Esophagus muscularis mucosa (tissue), 4 donors: Measurements from ENCODE around the gene LRRFIP2. TPM values are rescaled to one million over a fixed set of nuclear protein-coding genes. Genes with fewer than 3 reads are reported as not detected.

Experiments used
- DNase-seq: peaks from one replicate; pipeline ENCODE4 v3.0.0-alpha.2; 2017; ENCODE audit errors: extremely low spot score
- H3K27ac ChIP-seq, 4 donors: fragments of 200-600 bp; sonication (generic); replicated peaks in 1 of 4; 1 replicate in 3 of 4; 2 replicates in 1 of 4; pipeline ENCODE4 v1.5.1; 2016 to 2019; ENCODE audit warnings: mild to moderate bottlenecking in 1 of 4
- H3K27me3 ChIP-seq, 4 donors: fragments of 200-600 bp; sonication (generic); one replicate each; pipeline versions ENCODE4 v1.5.1 to v1.6.0; 2016 to 2019
- H3K36me3 ChIP-seq, 4 donors: fragments of 200-600 bp; sonication (generic); one replicate each; pipeline ENCODE4 v1.5.1; 2016 to 2019
- H3K4me1 ChIP-seq, 4 donors: fragments of 200-600 bp; sonication (generic); one replicate each; pipeline ENCODE4 v1.5.1; 2016 to 2019
- H3K4me3 ChIP-seq, 4 donors: fragments of 200-600 bp; sonication (generic); 1 replicate in 2 of 4; 2 replicates in 2 of 4; pipeline ENCODE4 v1.5.1; 2016 to 2019; ENCODE audit warnings: mild to moderate bottlenecking in 4 of 4, moderate library complexity in 1 of 4
- H3K9me3 ChIP-seq, 4 donors: fragments of 200-600 bp; sonication (generic); 1 replicate in 3 of 4; 2 replicates in 1 of 4; pipeline ENCODE4 v1.5.1; 2016 to 2019
- CTCF ChIP-seq, 3 experiments: fragments of 200-600 bp in 2 of 3; fragments of 450-650 bp in 1 of 3; sonication (generic) in 2 of 3; IDR thresholded peaks; one replicate each; pipeline ENCODE4 v1.5.1; 2017 to 2019; ENCODE audit warnings: antibody characterized with exemption in 3 of 3, mild to moderate bottlenecking in 2 of 3, moderate library complexity in 1 of 3
- EP300 ChIP-seq: sonication (generic); formaldehyde crosslinking; IDR thresholded peaks from one replicate; pipeline ENCODE4 v1.6.1; 2017; ENCODE audit warnings: antibody characterized with exemption
- POLR2A ChIP-seq: fragments of 450-650 bp; IDR thresholded peaks from one replicate; pipeline ENCODE4 v1.6.1; 2017; ENCODE audit warnings: antibody characterized with exemption, moderate library complexity, mild to moderate bottlenecking, low read depth
- POLR2AphosphoS5 ChIP-seq, 2 donors: sonication (generic); formaldehyde crosslinking; IDR thresholded peaks; one replicate each; pipeline ENCODE4 v1.6.1; 2017; ENCODE audit warnings: antibody characterized with exemption in 2 of 2
- WGBS: methylation state at CpG from one replicate; pipeline ENCODE4 v1.1.5; 2018; 5-methylcytosine and 5-hydroxymethylcytosine counted together
- intact Hi-C: fragments of 100-400 bp; cut with DNase I; formaldehyde crosslinking; loops from one replicate; pipeline ENCODE4 v1.15.1; 2023
- total RNA-seq, 4 donors: library from RNA; depleted of rRNA; stranded (reverse); fragments of >200 nt; gene quantifications; one replicate each; pipeline versions ENCODE4 v1.1.0 to v1.2.1, GENCODE V29; 2016

The LRRFIP2 gene
- total RNA-seq, 4 donors from 2014 or later = 76.9 to 104 (median 93.4) TPM

DNA sequence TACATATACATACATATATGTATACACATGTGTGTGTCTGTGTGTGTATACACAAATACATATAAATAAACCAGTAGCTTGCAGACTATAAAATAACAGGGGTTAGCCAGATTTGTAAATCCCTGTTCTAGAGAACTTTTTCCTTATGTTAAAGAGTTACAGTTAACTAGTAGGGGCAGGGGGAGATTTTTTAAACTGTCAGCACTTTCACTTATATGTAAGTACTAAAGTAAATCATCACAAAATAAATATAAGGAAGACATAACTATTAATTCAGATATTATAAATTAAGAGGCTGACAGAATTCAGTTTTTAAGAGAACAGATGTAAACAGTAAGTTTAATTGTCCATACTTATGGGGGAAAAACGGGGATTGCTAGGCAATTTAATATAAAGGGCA is 74.0 kb downstream of the LRRFIP2 start:
- 80% methylated on average over 1 of the region's 1 CpG for WGBS
- H3K27me3 ChIP-seq = no peaks in the 10 kb centered on the region
- H3K4me3 ChIP-seq = no peak overlapping the region
- H3K4me1 ChIP-seq = peaks cover 8 to 18% (median 15%) of the 10 kb centered on the region in 4 donors
- peaks cover 0 to 5% (median 3%) of the 10 kb centered on the region in 4 donors for H3K36me3 ChIP-seq
- no peaks in the 10 kb centered on the region for H3K9me3 ChIP-seq
- intact Hi-C loops = no loop called here
- no peak for TF ChIP-seq EP300
- no peak for TF ChIP-seq CTCF (IDR thresholded peaks at IDR 0.05)
- no peak for TF ChIP-seq POLR2A
- no peak for TF ChIP-seq POLR2AphosphoS5 (IDR thresholded peaks at IDR 0.05)
- H3K27ac ChIP-seq = no peak overlapping the region
- DNase-seq = no peak

GRCh38 chr3:37099469-37099868 is 74.9 kb downstream of the LRRFIP2 start:
- peaks cover 8 to 18% (median 15%) of the 10 kb centered on the region in 4 donors for H3K4me1 ChIP-seq
- H3K4me3 ChIP-seq = no peak overlapping the region
- no peaks in the 10 kb centered on the region for H3K27me3 ChIP-seq
- TF ChIP-seq EP300 (no peak), CTCF (IDR thresholded peaks at IDR 0.05) (no peak), POLR2A (no peak), POLR2AphosphoS5 (IDR thresholded peaks at IDR 0.05) (no peak)
- intact Hi-C loops = no loop called here
- H3K9me3 ChIP-seq = no peaks in the 10 kb centered on the region
- DNase-seq = no peak
- peaks cover 0 to 6% (median 5%) of the 10 kb centered on the region in 4 donors for H3K36me3 ChIP-seq
- no peak overlapping the region for H3K27ac ChIP-seq

GRCh38 chr3:37098884-37099283 is 75.5 kb downstream of the LRRFIP2 start:
- intact Hi-C loops = no loop called here
- WGBS = 94% methylated on average over 2 of the region's 2 CpGs
- DNase-seq = no peak

DNA sequence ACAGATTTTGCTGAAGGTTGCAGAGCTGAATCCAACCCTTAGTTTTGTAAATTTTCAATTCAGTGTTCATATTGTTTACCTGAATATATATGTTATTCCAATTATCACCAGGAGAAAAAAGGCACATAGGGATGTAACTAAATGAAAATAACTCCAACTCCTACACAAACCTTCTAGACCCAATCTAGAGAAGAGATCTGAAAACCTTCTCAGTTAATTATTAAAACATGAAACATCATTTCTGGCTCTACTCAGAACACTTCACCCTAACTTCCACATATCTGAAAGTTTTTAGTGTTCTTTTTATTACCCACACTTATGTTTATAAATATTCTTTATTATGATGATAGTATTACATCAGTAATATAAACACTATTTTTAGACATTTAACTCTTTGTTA is 76.6 kb downstream of the LRRFIP2 start:
- peaks cover 5 to 18% (median 9%) of the 10 kb centered on the region in 4 donors for H3K4me1 ChIP-seq
- peaks cover 5 to 20% (median 7%) of the 10 kb centered on the region in 4 donors for H3K36me3 ChIP-seq
- intact Hi-C loops = no loop called here
- H3K9me3 ChIP-seq = no peaks in the 10 kb centered on the region
- H3K27ac ChIP-seq = no peak overlapping the region
- H3K27me3 ChIP-seq = no peaks in the 10 kb centered on the region
- DNase-seq = no peak
- TF ChIP-seq CTCF (IDR thresholded peaks at IDR 0.05) (no peak), EP300 (no peak), POLR2A (no peak), POLR2AphosphoS5 (IDR thresholded peaks at IDR 0.05) (no peak)
- no peak overlapping the region for H3K4me3 ChIP-seq

More at GRCh38 chr3:37098884-37099283, 75.5 kb downstream of the LRRFIP2 start:
- Histone ChIP-seq H3K27ac (no peak overlapping the region), H3K4me1 (peaks cover 8 to 18% (median 15%) of the 10 kb centered on the region in 4 donors), H3K9me3 (no peaks in the 10 kb centered on the region), H3K36me3 (peaks cover under 1 to 10% (median 5%) of the 10 kb centered on the region in 4 donors), H3K4me3 (no peak overlapping the region), H3K27me3 (no peaks in the 10 kb centered on the region)
- TF ChIP-seq POLR2A = no peak
- no peak for TF ChIP-seq CTCF (IDR thresholded peaks at IDR 0.05)
- no peak for TF ChIP-seq EP300
- no peak for TF ChIP-seq POLR2AphosphoS5 (IDR thresholded peaks at IDR 0.05)

DNA sequence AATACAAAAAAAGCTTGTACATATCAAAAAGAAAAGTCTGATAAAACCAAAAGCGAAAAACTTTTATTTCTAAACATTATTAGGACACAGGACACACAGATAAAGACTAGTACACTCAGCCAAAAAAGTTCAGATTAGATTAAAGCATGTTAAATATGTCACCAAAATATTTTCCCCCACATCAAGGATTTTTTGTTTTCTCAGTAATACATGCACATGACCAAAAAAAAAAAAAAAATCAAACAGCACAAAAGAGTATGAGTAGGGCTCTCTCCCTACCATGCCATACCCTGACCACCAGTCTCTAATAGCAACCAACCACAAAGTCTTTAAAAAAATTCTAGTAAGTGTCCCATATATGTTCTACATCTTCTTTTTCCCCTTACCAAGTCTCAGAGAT is 77.4 kb downstream of the LRRFIP2 start:
- intact Hi-C loops = no loop called here
- TF ChIP-seq EP300 = no peak
- TF ChIP-seq POLR2A = no peak
- TF ChIP-seq POLR2AphosphoS5 (IDR thresholded peaks at IDR 0.05) = no peak
- TF ChIP-seq CTCF (IDR thresholded peaks at IDR 0.05) = no peak
- H3K4me3 ChIP-seq = no peak overlapping the region
- 89% methylated on average over 1 of the region's 1 CpG for WGBS
- peaks cover 5 to 18% (median 9%) of the 10 kb centered on the region in 4 donors for H3K4me1 ChIP-seq
- no peaks in the 10 kb centered on the region for H3K9me3 ChIP-seq
- no peak overlapping the region for H3K27ac ChIP-seq
- peaks cover 5 to 26% (median 7%) of the 10 kb centered on the region in 4 donors for H3K36me3 ChIP-seq
- DNase-seq = no peak
- H3K27me3 ChIP-seq = no peaks in the 10 kb centered on the region
